ENCODE measurements around the gene MAST4. TPM values are rescaled to one million over a fixed set of nuclear protein-coding genes. Genes with fewer than 3 reads are reported as not detected.
A peak's percentile ranks its signal among the peaks of the same experiment; 100 is the strongest.

Gene MAST4
- total and polyA plus RNA-seq, 2 of the 13 experiments (the other 11 are each of a cell fraction or from before 2014, with no cell fraction given): 3.4 to 3.7 TPM

DNA sequence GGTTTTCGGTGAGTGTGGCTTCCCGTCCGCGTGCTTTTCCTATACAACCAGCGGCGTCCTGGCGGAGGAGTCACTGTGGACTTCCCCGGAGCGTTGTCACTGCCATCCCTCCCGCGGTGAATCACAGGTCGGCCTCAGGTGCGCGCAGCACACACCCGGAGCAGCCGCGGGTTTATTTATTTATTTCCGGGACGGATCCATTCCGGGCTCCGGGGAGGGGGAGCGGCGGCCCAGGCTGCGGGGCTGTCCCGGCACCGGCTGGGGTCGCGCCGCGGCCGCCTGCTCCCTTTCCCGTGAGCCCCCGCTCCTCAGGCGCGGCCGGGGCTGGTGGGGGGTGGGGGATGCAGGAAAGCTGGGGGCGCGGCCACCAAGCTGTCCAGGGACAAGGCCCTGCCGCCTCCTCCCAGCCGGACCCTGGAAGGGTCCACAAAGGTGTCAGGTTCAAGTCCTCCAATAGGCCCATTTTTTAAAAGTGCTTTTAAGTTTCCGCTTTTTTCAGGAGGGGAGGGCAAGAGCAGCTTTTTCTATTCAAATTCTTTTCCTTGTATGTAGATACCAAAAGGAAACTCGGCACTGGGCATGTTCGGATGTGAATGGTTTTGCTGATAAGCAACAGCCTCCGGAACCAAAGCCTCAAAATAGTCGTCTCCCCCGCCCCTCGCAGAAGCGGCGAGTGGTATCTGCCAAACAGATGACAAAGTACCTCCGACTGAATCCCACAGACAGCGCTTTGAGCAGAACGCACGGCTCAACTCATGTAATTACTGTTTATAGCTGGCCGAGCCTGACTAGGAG lies 407.9 kb downstream of the MAST4 start (continued):
- TF ChIP-seq, protein P1, sequence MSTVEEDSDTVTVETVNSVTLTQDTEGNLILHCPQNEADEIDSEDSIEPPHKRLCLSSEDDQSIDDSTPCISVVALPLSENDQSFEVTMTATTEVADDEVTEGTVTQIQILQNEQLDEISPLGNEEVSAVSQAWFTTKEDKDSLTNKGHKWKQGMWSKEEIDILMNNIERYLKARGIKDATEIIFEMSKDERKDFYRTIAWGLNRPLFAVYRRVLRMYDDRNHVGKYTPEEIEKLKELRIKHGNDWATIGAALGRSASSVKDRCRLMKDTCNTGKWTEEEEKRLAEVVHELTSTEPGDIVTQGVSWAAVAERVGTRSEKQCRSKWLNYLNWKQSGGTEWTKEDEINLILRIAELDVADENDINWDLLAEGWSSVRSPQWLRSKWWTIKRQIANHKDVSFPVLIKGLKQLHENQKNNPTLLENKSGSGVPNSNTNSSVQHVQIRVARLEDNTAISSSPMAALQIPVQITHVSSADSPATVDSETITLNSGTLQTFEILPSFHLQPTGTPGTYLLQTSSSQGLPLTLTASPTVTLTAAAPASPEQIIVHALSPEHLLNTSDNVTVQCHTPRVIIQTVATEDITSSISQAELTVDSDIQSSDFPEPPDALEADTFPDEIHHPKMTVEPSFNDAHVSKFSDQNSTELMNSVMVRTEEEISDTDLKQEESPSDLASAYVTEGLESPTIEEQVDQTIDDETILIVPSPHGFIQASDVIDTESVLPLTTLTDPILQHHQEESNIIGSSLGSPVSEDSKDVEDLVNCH (CRISPR knock-in tag; IDR thresholded peaks at IDR 0.05): no peak
- TF ChIP-seq BRCA1 (CRISPR knock-in tag; IDR thresholded peaks at IDR 0.05) (no peak), MBD4 (IDR thresholded peaks at IDR 0.05; ENCODE audit: borderline replicate concordance, low read length) (no peak), PAWR (CRISPR knock-in tag; IDR thresholded peaks at IDR 0.05; ENCODE audit: borderline replicate concordance) (no peak), XRCC5 (optimal IDR thresholded peaks at IDR 0.05; ENCODE audit: low read length) (no peak), ZSCAN29 (CRISPR knock-in tag; conservative IDR thresholded peaks at IDR 0.05) (0 out of 2 replicates have a peak, but pooled peaks have one; percentile 31), GTF2F1 (IDR thresholded peaks at IDR 0.05; ENCODE audit: low read length) (no peak), ZNF782 (CRISPR knock-in tag; IDR thresholded peaks at IDR 0.05; ENCODE audit: borderline replicate concordance) (no peak), SNAI1 (CRISPR knock-in tag; IDR thresholded peaks at IDR 0.05; ENCODE audit: borderline replicate concordance) (no peak; the same call in 1 of the 2 replicates), RFXANK (CRISPR knock-in tag; IDR thresholded peaks at IDR 0.05) (no peak), SOX13 (IDR thresholded peaks at IDR 0.05) (no peak), SOX13 (CRISPR knock-in tag; conservative IDR thresholded peaks at IDR 0.05 in 1 of 2, IDR thresholded peaks at IDR 0.05 in 1 of 2) (peak in 1 of 2 experiments; percentile 68; a peak in 1 of 4 replicates), ZNF33B (CRISPR knock-in tag; IDR thresholded peaks at IDR 0.05) (no peak), ZNF17 (CRISPR knock-in tag; IDR thresholded peaks at IDR 0.05) (no peak), ZNF253 (CRISPR knock-in tag; IDR thresholded peaks at IDR 0.05; ENCODE audit: borderline replicate concordance) (no peak)
- TF ChIP-seq, protein P2, sequence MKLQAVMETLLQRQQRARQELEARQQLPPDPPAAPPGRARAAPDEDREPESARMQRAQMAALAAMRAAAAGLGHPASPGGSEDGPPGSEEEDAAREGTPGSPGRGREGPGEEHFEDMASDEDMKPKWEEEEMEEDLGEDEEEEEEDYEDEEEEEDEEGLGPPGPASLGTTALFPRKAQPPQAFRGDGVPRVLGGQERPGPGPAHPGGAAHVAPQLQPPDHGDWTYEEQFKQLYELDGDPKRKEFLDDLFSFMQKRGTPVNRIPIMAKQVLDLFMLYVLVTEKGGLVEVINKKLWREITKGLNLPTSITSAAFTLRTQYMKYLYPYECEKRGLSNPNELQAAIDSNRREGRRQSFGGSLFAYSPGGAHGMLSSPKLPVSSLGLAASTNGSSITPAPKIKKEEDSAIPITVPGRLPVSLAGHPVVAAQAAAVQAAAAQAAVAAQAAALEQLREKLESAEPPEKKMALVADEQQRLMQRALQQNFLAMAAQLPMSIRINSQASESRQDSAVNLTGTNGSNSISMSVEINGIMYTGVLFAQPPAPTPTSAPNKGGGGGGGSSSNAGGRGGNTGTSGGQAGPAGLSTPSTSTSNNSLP (IDR thresholded peaks at IDR 0.05; ENCODE audit: low read depth, low read length): peak; percentile 18; the same call in 1 of the 2 replicates
- TF ChIP-seq, protein P3, sequence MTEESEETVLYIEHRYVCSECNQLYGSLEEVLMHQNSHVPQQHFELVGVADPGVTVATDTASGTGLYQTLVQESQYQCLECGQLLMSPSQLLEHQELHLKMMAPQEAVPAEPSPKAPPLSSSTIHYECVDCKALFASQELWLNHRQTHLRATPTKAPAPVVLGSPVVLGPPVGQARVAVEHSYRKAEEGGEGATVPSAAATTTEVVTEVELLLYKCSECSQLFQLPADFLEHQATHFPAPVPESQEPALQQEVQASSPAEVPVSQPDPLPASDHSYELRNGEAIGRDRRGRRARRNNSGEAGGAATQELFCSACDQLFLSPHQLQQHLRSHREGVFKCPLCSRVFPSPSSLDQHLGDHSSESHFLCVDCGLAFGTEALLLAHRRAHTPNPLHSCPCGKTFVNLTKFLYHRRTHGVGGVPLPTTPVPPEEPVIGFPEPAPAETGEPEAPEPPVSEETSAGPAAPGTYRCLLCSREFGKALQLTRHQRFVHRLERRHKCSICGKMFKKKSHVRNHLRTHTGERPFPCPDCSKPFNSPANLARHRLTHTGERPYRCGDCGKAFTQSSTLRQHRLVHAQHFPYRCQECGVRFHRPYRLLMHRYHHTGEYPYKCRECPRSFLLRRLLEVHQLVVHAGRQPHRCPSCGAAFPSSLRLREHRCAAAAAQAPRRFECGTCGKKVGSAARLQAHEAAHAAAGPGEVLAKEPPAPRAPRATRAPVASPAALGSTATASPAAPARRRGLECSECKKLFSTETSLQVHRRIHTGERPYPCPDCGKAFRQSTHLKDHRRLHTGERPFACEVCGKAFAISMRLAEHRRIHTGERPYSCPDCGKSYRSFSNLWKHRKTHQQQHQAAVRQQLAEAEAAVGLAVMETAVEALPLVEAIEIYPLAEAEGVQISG (CRISPR knock-in tag; IDR thresholded peaks at IDR 0.05): no peak
- TF ChIP-seq, protein P4, sequence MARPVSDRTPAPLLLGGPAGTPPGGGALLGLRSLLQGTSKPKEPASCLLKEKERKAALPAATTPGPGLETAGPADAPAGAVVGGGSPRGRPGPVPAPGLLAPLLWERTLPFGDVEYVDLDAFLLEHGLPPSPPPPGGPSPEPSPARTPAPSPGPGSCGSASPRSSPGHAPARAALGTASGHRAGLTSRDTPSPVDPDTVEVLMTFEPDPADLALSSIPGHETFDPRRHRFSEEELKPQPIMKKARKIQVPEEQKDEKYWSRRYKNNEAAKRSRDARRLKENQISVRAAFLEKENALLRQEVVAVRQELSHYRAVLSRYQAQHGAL (CRISPR knock-in tag; IDR thresholded peaks at IDR 0.05; ENCODE audit: not compliant biosample characterization): no peak
- TF ChIP-seq, protein P5, sequence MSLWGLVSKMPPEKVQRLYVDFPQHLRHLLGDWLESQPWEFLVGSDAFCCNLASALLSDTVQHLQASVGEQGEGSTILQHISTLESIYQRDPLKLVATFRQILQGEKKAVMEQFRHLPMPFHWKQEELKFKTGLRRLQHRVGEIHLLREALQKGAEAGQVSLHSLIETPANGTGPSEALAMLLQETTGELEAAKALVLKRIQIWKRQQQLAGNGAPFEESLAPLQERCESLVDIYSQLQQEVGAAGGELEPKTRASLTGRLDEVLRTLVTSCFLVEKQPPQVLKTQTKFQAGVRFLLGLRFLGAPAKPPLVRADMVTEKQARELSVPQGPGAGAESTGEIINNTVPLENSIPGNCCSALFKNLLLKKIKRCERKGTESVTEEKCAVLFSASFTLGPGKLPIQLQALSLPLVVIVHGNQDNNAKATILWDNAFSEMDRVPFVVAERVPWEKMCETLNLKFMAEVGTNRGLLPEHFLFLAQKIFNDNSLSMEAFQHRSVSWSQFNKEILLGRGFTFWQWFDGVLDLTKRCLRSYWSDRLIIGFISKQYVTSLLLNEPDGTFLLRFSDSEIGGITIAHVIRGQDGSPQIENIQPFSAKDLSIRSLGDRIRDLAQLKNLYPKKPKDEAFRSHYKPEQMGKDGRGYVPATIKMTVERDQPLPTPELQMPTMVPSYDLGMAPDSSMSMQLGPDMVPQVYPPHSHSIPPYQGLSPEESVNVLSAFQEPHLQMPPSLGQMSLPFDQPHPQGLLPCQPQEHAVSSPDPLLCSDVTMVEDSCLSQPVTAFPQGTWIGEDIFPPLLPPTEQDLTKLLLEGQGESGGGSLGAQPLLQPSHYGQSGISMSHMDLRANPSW (CRISPR knock-in tag; IDR thresholded peaks at IDR 0.05; ENCODE audit: borderline replicate concordance): no peak

All from HepG2 (cell line).